Kidney (tissue), 14 donors: Measurements from ENCODE around the gene PCYT2. TPM values are rescaled to one million over a fixed set of nuclear protein-coding genes. Genes with fewer than 3 reads are reported as not detected.

Source experiments
- DNase-seq, 5 donors: peaks; one replicate each; pipeline ENCODE4 v3.0.0-alpha.2; 2013 to 2020
- FAIRE-seq: peaks from 2 replicates; lab custom pipeline; 2012; peaks lifted over from hg19 to GRCh38; lab: Jason Lieb, UNC
- H3K27ac ChIP-seq, 2 donors: one replicate each; pipeline ENCODE4 v1.7.0; 2013; ENCODE audit warnings: low read depth in 2 of 2, low read length in 2 of 2, inconsistent platforms in 1 of 2
- H3K27me3 ChIP-seq: one replicate; pipeline ENCODE4 v1.7.1; 2013; ENCODE audit warnings: low read length, inconsistent platforms; ENCODE audit not compliant: control insufficient read depth, insufficient read depth
- H3K36me3 ChIP-seq, 3 donors: one replicate each; pipeline versions ENCODE4 v1.7.0 to v1.7.1; 2013; ENCODE audit warnings: low read length in 3 of 3, control low read depth in 1 of 3, inconsistent platforms in 1 of 3; ENCODE audit not compliant: insufficient read depth in 3 of 3, control insufficient read depth in 2 of 3
- H3K4me1 ChIP-seq, 3 donors: one replicate each; pipeline versions ENCODE4 v1.7.0 to v1.7.1; 2013; ENCODE audit warnings: low read length in 3 of 3, inconsistent platforms in 1 of 3, low read depth in 1 of 3; ENCODE audit not compliant: control insufficient read depth in 2 of 3, insufficient read depth in 2 of 3
- H3K4me3 ChIP-seq, 3 donors: one replicate each; pipeline versions ENCODE4 v1.7.0 to v1.8.1; 2013; ENCODE audit warnings: low read length in 3 of 3, control low read depth in 1 of 3, inconsistent platforms in 1 of 3
- H3K9ac ChIP-seq, 3 donors: one replicate each; pipeline versions ENCODE4 v1.7.0 to v1.7.1; 2013; ENCODE audit warnings: low read length in 3 of 3, control low read depth in 1 of 3, inconsistent platforms in 1 of 3
- H3K9me3 ChIP-seq, 3 donors: one replicate each; pipeline versions ENCODE4 v1.7.0 to v1.7.1; 2013; ENCODE audit warnings: low read length in 3 of 3, control low read depth in 1 of 3, inconsistent platforms in 1 of 3; ENCODE audit not compliant: control insufficient read depth in 2 of 3, insufficient read depth in 1 of 3
- CTCF ChIP-seq: IDR thresholded peaks from 3 replicates; pipeline ENCODE4 v1.5.1; 2012; ENCODE audit warnings: mild to moderate bottlenecking, moderate library complexity, borderline replicate concordance; ENCODE audit not compliant: insufficient read depth; ENCODE audit errors: extremely low read depth
- intact Hi-C: fragments of 100-400 bp; cut with DNase I; formaldehyde crosslinking; loops from one replicate; pipeline ENCODE4 v1.11.1; 2022
- polyA plus RNA-seq: library from polyadenylated mRNA; stranded (reverse); fragments of 350-450 nt; fragmentation: Illumina TruSeq; extraction: RNeasy Lipid Tissue Mini Kit (QIAGEN cat#74804); gene quantifications from one replicate; pipeline ENCODE4 v1.2.3, GENCODE V29; 2014; ENCODE audit warnings: low read depth, low replicate concordance; ENCODE audit not compliant: insufficient read depth
- total RNA-seq: library from RNA; stranded (reverse); fragmentation: NEBNext Ultra II Directional; extraction: Animal tissue kit (Norgen Biotek cat#: 25700); gene quantifications from one replicate; pipeline ENCODE4 v1.2.1, GENCODE V29; 2021
- donor health status: control.
- donor health status: control.
- donor health status: control.
- donor health status: control.
- donor health status: control.
- donor health status: DM: yes; HTN: yes; CAD: no.
- donor health status: Normal renal cell carcinoma (clear cell type).

The PCYT2 gene
- total and polyA plus RNA-seq, 2 donors from 2014 or later: 28.4 to 104 TPM

GRCh38 chr17:81914103-81914850, 3.1 kb upstream of the PCYT2 start:
- Histone ChIP-seq H3K9ac (no peak overlapping the region), H3K27me3 (no peaks in the 10 kb centered on the region), H3K36me3 (peaks cover 0 to 35% (median 21%) of the 10 kb centered on the region in 3 donors), H3K4me1 (peaks cover 0 to 16% (median 8%) of the 10 kb centered on the region in 3 donors), H3K4me3 (no peak overlapping the region), H3K9me3 (no peaks in the 10 kb centered on the region), H3K27ac (no peak overlapping the region)
- intact Hi-C loops: no loop called here
- DNase-seq (no peak), FAIRE-seq (no peak)
- no peak for TF ChIP-seq CTCF

- Histone ChIP-seq H3K27me3 (no peaks in the 10 kb centered on the region), H3K27ac (no peak overlapping the region), H3K36me3 (peaks cover 0 to 36% (median 21%) of the 10 kb centered on the region in 3 donors), H3K4me1 (peaks cover 0 to 16% (median 8%) of the 10 kb centered on the region in 3 donors), H3K4me3 (no peak overlapping the region), H3K9me3 (no peaks in the 10 kb centered on the region), H3K9ac (no peak overlapping the region)
- intact Hi-C loops: no loop called here
- DNase-seq (no peak), FAIRE-seq (no peak)
- no peak for TF ChIP-seq CTCF
Observed at GRCh38 chr17:81913394-81914102, 2.3 kb upstream of the PCYT2 start.

- Histone ChIP-seq H3K9me3 (no peaks in the 10 kb centered on the region), H3K9ac (no peak overlapping the region), H3K27me3 (no peaks in the 10 kb centered on the region), H3K4me3 (no peak overlapping the region), H3K4me1 (peaks cover 0 to 16% (median 8%) of the 10 kb centered on the region in 3 donors), H3K27ac (no peak overlapping the region), H3K36me3 (peaks cover 0 to 44% (median 23%) of the 10 kb centered on the region in 3 donors)
- no peak for TF ChIP-seq CTCF
- intact Hi-C loops: no loop called here
- no peak for FAIRE-seq
- no peak for DNase-seq
Observed at GRCh38 chr17:81912441-81913309, 1.5 kb upstream of the PCYT2 start.
